ENCODE data around the gene CEP250. TPM values are rescaled to one million over a fixed set of nuclear protein-coding genes. Genes with fewer than 3 reads are reported as not detected.
A peak's percentile ranks its signal among the peaks of the same experiment; 100 is the strongest.
"Not testable (repeated sequence)": the region's sequence is repeated elsewhere in the genome, so short reads cannot be mapped to it uniquely, and the experiment has no call there.

Gene CEP250
- total RNA-seq, 2 experiments from 2014 or later, result 68.6 to 86.9 TPM

- no peaks in the 10 kb centered on the region for H3K9me3 Mint-ChIP-seq (ENCODE audit: low read depth)
- no peaks in the 10 kb centered on the region for H3K36me3 Mint-ChIP-seq
- ATAC-seq (no peak), DNase-seq (no peak)
- CTCF ChIA-PET, result interaction anchor here (0.9 to 19.6 kb wide), 3 partner anchors 9 to 136 kb away, joined by 3 to 251 read pairs (median 18); partner anchors contain the start of gene CEP250
- no peak overlapping the region for H3K27ac Mint-ChIP-seq
- peaks cover 20% of the 10 kb centered on the region for H3K27me3 Mint-ChIP-seq
- H3K4me1 Mint-ChIP-seq, result peaks cover 5% of the 10 kb centered on the region
- no peak overlapping the region for H3K4me3 Mint-ChIP-seq
These were observed 17.8 kb upstream of the CEP250 start for GRCh38 chr20:35437599-35437998.

- Mint-ChIP-seq H3K27ac (no peak overlapping the region), H3K9me3 (ENCODE audit: low read depth) (no peaks in the 10 kb centered on the region), H3K27me3 (peaks cover 20% of the 10 kb centered on the region), H3K4me1 (peaks cover 12% of the 10 kb centered on the region), H3K36me3 (no peaks in the 10 kb centered on the region), H3K4me3 (no peak overlapping the region)
- CTCF ChIA-PET, result interaction anchor here (19.6 kb wide), 1 partner anchor 142 kb away, joined by 251 read pairs; no protein-coding TSS in a partner anchor
- ATAC-seq (no peak), DNase-seq (no peak)
These were observed 12.4 kb upstream of the CEP250 start for GRCh38 chr20:35443003-35443402.

- ATAC-seq (no peak), DNase-seq (no peak)
- Mint-ChIP-seq H3K36me3 (no peaks in the 10 kb centered on the region), H3K27ac (no peak overlapping the region), H3K4me3 (no peak overlapping the region), H3K27me3 (peaks cover 18% of the 10 kb centered on the region), H3K4me1 (peaks cover 10% of the 10 kb centered on the region), H3K9me3 (ENCODE audit: low read depth) (no peaks in the 10 kb centered on the region)
- CTCF ChIA-PET, result interaction anchor here (1.1 to 19.6 kb wide), 3 partner anchors 11 to 327 kb away, joined by 3 to 251 read pairs (median 3); partner anchors contain the start of gene CEP250
These were observed 11.2 kb upstream of the CEP250 start for GRCh38 chr20:35444226-35444625.

GRCh38 chr20:35446356-35447078 is 8.9 kb upstream of the CEP250 start:
- Mint-ChIP-seq H3K36me3 (no peaks in the 10 kb centered on the region), H3K4me1 (peaks cover 7% of the 10 kb centered on the region), H3K4me3 (peak overlapping the region; percentile 76), H3K27me3 (peaks cover 5% of the 10 kb centered on the region), H3K27ac (no peak overlapping the region), H3K9me3 (ENCODE audit: low read depth) (no peaks in the 10 kb centered on the region)
- CTCF ChIA-PET, result interaction anchor here (0.7 to 19.6 kb wide), 19 partner anchors 8 to 350 kb away, joined by 3 to 251 read pairs (median 4); partner anchors contain the start of genes CEP250, EIF6 and GDF5
- ATAC-seq, result peak; percentile 15
- DNase-seq, result no peak

- H3K27ac Mint-ChIP-seq, result peak overlapping the region; percentile 37
- CTCF ChIA-PET, result interaction anchor here (0.6 to 19.6 kb wide), 32 partner anchors 9 to 863 kb away, joined by 3 to 251 read pairs (median 4); partner anchors contain the start of genes CEP250, EDEM2, EIF6 and GDF5
These were observed 8.2 kb upstream of the CEP250 start for GRCh38 chr20:35447082-35447789.

GRCh38 chr20:35448788-35449373 is 6.5 kb upstream of the CEP250 start:
- no peak overlapping the region for H3K27ac Mint-ChIP-seq

More at GRCh38 chr20:35447082-35447789, 8.2 kb upstream of the CEP250 start:
- DNase-seq (peak; percentile 95), ATAC-seq (peak; percentile 98)
- Mint-ChIP-seq H3K27me3 (no peaks in the 10 kb centered on the region), H3K4me3 (peak overlapping the region; percentile 76), H3K4me1 (peaks cover 7% of the 10 kb centered on the region), H3K9me3 (ENCODE audit: low read depth) (no peaks in the 10 kb centered on the region), H3K36me3 (no peaks in the 10 kb centered on the region)

GRCh38 chr20:35449855-35450254 is 5.5 kb upstream of the CEP250 start:
- H3K27me3 Mint-ChIP-seq; H3K4me3 Mint-ChIP-seq; ATAC-seq; DNase-seq; H3K27ac Mint-ChIP-seq; H3K36me3 Mint-ChIP-seq; H3K9me3 Mint-ChIP-seq (ENCODE audit: low read depth): not testable (repeated sequence)
- CTCF ChIA-PET, result interaction anchor here (0.6 to 3.0 kb wide), 5 partner anchors 9 to 305 kb away, joined by 3 to 12 read pairs (median 5); no protein-coding TSS in a partner anchor
- peaks cover 17% of the 10 kb centered on the region for H3K4me1 Mint-ChIP-seq

More at GRCh38 chr20:35448788-35449373, 6.5 kb upstream of the CEP250 start:
- Mint-ChIP-seq H3K9me3 (ENCODE audit: low read depth) (no peaks in the 10 kb centered on the region), H3K36me3 (no peaks in the 10 kb centered on the region), H3K4me1 (peaks cover 12% of the 10 kb centered on the region), H3K4me3 (no peak overlapping the region), H3K27me3 (no peaks in the 10 kb centered on the region)
- ATAC-seq, result no peak
- CTCF ChIA-PET, result interaction anchor here (0.7 to 19.6 kb wide), 6 partner anchors 10 to 304 kb away, joined by 3 to 251 read pairs (median 7); no protein-coding TSS in a partner anchor
- no peak for DNase-seq

GRCh38 chr20:35451295-35451694 is 4.1 kb upstream of the CEP250 start:
- CTCF ChIA-PET, result interaction anchor here (0.5 kb wide), 1 partner anchor 12 kb away, joined by 3 read pairs; no protein-coding TSS in a partner anchor
- peaks cover 1% of the 10 kb centered on the region for H3K36me3 Mint-ChIP-seq
- no peak overlapping the region for H3K4me3 Mint-ChIP-seq

GRCh38 chr20:35453647-35454046 is 1.8 kb upstream of the CEP250 start:
- DNase-seq (no peak), ATAC-seq (no peak)
- Mint-ChIP-seq H3K36me3 (peaks cover 5% of the 10 kb centered on the region), H3K27me3 (no peaks in the 10 kb centered on the region), H3K4me1 (peaks cover 25% of the 10 kb centered on the region), H3K9me3 (ENCODE audit: low read depth) (no peaks in the 10 kb centered on the region), H3K27ac (peak overlapping the region; percentile 97), H3K4me3 (peak overlapping the region; percentile 84)
- CTCF ChIA-PET, result interaction anchor here (1.5 to 3.4 kb wide), 3 partner anchors 146 to 357 kb away, joined by 5 to 27 read pairs (median 8); no protein-coding TSS in a partner anchor

More at GRCh38 chr20:35451295-35451694, 4.1 kb upstream of the CEP250 start:
- no peaks in the 10 kb centered on the region for H3K9me3 Mint-ChIP-seq (ENCODE audit: low read depth)
- DNase-seq, result no peak
- H3K27ac Mint-ChIP-seq, result no peak overlapping the region
- peaks cover 23% of the 10 kb centered on the region for H3K4me1 Mint-ChIP-seq
- H3K27me3 Mint-ChIP-seq, result no peaks in the 10 kb centered on the region
- no peak for ATAC-seq

- not testable (repeated sequence) for ATAC-seq; H3K9me3 Mint-ChIP-seq (ENCODE audit: low read depth); H3K36me3 Mint-ChIP-seq; H3K27ac Mint-ChIP-seq; H3K27me3 Mint-ChIP-seq; DNase-seq
- peaks cover 29% of the 10 kb centered on the region for H3K4me1 Mint-ChIP-seq
- peak overlapping the region; percentile 84 for H3K4me3 Mint-ChIP-seq
- CTCF ChIA-PET, result interaction anchor here (1.2 to 3.3 kb wide), 7 partner anchors 10 to 498 kb away, joined by 3 to 16 read pairs (median 3); partner anchors contain the start of gene SCAND1
These were observed 1.3 kb downstream of the CEP250 start for GRCh38 chr20:35456700-35457099.

- H3K36me3 Mint-ChIP-seq; H3K9me3 Mint-ChIP-seq (ENCODE audit: low read depth); H3K4me3 Mint-ChIP-seq; DNase-seq; H3K27ac Mint-ChIP-seq; H3K27me3 Mint-ChIP-seq; ATAC-seq: not testable (repeated sequence)
- H3K4me1 Mint-ChIP-seq, result peaks cover 29% of the 10 kb centered on the region
- CTCF ChIA-PET, result interaction anchor here (1.2 to 3.4 kb wide), 4 partner anchors 9 to 153 kb away, joined by 3 to 16 read pairs (median 8); no protein-coding TSS in a partner anchor
These were observed 2.1 kb downstream of the CEP250 start for GRCh38 chr20:35457539-35457938.

GRCh38 chr20:35458388-35458787 is 3.0 kb downstream of the CEP250 start:
- no peak overlapping the region for H3K27ac Mint-ChIP-seq
- no peaks in the 10 kb centered on the region for H3K9me3 Mint-ChIP-seq (ENCODE audit: low read depth)
- ATAC-seq (no peak), DNase-seq (no peak)
- H3K4me3 Mint-ChIP-seq, result no peak overlapping the region
- peaks cover 29% of the 10 kb centered on the region for H3K4me1 Mint-ChIP-seq
- CTCF ChIA-PET, result interaction anchor here (0.6 to 3.4 kb wide), 3 partner anchors 10 to 971 kb away, joined by 3 to 12 read pairs (median 3); no protein-coding TSS in a partner anchor
- no peaks in the 10 kb centered on the region for H3K27me3 Mint-ChIP-seq
- peaks cover 7% of the 10 kb centered on the region for H3K36me3 Mint-ChIP-seq

Data from activated CD8-positive, alpha-beta memory T cell treated with anti-CD3 and anti-CD28 coated beads, Interleukin-2, amount 10 ng/mL, durations not matched to agents 7 days and 5 days (primary cell).